ENCODE data around the gene NXF1. TPM values are rescaled to one million over a fixed set of nuclear protein-coding genes. Genes with fewer than 3 reads are reported as not detected.

Gene NXF1
- total and polyA plus RNA-seq, 2 of the 8 experiments (the other 6 are each of a cell fraction or from before 2014, with no cell fraction given) = 48.1 to 49.8 TPM

DNA sequence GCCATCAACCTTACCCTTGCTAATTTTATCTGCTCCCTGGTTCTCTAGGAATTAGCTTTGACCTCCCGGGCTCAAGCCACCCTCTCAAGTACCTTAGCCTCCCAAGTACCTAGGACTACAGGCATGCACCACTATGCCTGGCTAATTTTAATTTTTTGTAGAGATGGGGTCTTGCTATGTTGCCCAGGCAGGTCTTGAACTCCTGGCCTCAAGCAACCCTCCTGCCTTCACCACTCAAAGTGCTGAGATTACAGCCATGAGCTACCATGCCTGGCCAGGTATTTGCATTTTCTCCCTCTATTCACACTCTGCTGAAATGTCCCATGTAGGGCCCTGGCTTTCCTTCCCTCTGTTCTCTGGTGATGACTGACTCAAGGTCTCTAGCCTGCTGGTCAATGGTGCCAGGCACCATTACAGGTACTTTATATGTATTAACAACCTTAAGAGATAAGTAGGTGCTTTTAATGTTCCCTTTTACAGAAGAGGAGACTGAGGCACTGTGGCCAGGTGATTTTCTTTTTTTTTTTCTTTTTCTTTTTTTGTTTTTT, 42.6 kb upstream of the NXF1 start:
- POLR2A ChIA-PET (ENCODE audit: partially characterized antibody) = interaction anchor here (1.0 to 20.0 kb wide), 7 partner anchors 6 to 86 kb away, joined by 3 to 2104 read pairs (median 150); partner anchors contain the start of genes NXF1, POLR2G, SLC3A2 and STX5
- no peak for FAIRE-seq
- CTCF ChIA-PET (ENCODE audit: partially characterized antibody) = interaction anchor here (0.6 to 0.8 kb wide), 2 partner anchors 17 to 266 kb away, joined by 3 to 4 read pairs; no protein-coding TSS in a partner anchor
- TF ChIP-seq CBX5 (IDR thresholded peaks at IDR 0.05; ENCODE audit: low read depth, low read length) (no peak), POLR2AphosphoS5 (IDR thresholded peaks at IDR 0.05; ENCODE audit: low read depth, low read length) (peak; percentile 64), CTBP2 (IDR thresholded peaks at IDR 0.05; ENCODE audit: borderline replicate concordance, insufficient read depth, insufficient read length, low read length) (no peak), YY1 (IDR thresholded peaks at IDR 0.05; ENCODE audit: low read depth, low read length) (no peak), MAFK (IDR thresholded peaks at IDR 0.05; ENCODE audit: low read depth, low read length) (no peak), CREB1 (IDR thresholded peaks at IDR 0.05) (no peak), FOSL1 (IDR thresholded peaks at IDR 0.05; ENCODE audit: insufficient read depth, low read depth, low read length) (no peak), TEAD4 (IDR thresholded peaks at IDR 0.05; ENCODE audit: low read depth, low read length) (no peak), GABPA (IDR thresholded peaks at IDR 0.05; ENCODE audit: borderline replicate concordance, insufficient read depth, low read length) (no peak), HDAC6 (IDR thresholded peaks at IDR 0.05; ENCODE audit: low read depth, low read length) (no peak), NANOG (IDR thresholded peaks at IDR 0.05; ENCODE audit: insufficient read depth, low read depth, low read length, poor library complexity, severe bottlenecking) (no peak), SRF (IDR thresholded peaks at IDR 0.05; ENCODE audit: low read depth, low read length) (no peak), SIN3A (conservative IDR thresholded peaks at IDR 0.05 in 1 of 2, IDR thresholded peaks at IDR 0.05 in 1 of 2; ENCODE audit: low read depth in 1 of 2, low read length in 2 of 2) (no peak), RFX5 (IDR thresholded peaks at IDR 0.05; ENCODE audit: borderline replicate concordance, low read depth, low read length) (no peak)

More for the DNA sequence above, 42.6 kb upstream of the NXF1 start:
- Histone ChIP-seq H4K20me1 (replicated peaks in 1 of 2; ENCODE audit: control insufficient read depth in 1 of 2, insufficient read depth in 2 of 2, low read length in 2 of 2) (peaks cover 0 to 7% of the 10 kb centered on the region in 2 experiments), H3K27me3 (replicated peaks in 1 of 4; ENCODE audit: control insufficient read depth in 3 of 4, extremely low read depth in 1 of 4, insufficient read depth in 3 of 4, low read length in 3 of 4) (no peaks in the 10 kb centered on the region), H3K4me1 (replicated peaks in 1 of 4; ENCODE audit: control insufficient read depth in 3 of 4, insufficient read depth in 4 of 4, low read length in 3 of 4) (peaks cover 0 to 4% (median 0%) of the 10 kb centered on the region in 4 experiments; a peak in 1 of 7 replicates), H2BK15ac (ENCODE audit: low read length) (no peak overlapping the region), H2BK20ac (ENCODE audit: low read length) (no peak overlapping the region), H2BK12ac (ENCODE audit: low read depth, low read length) (no peak overlapping the region), H3K56ac (replicated peaks; ENCODE audit: insufficient read length, low read depth, low read length) (no peak overlapping the region), H3K79me2 (ENCODE audit: control insufficient read depth in 1 of 2, insufficient read depth in 2 of 2, low read length in 2 of 2) (peaks cover 0 to 5% of the 10 kb centered on the region in 2 experiments; a peak in 2 of 4 replicates), H3K9me3 (ENCODE audit: insufficient read depth in 2 of 2, low read depth in 1 of 2, low read length in 1 of 2) (no peaks in the 10 kb centered on the region), H3K23me2 (ENCODE audit: low read depth, low read length) (0 out of 2 replicates have a peak, but pooled peaks cover 1% of the 10 kb centered on the region), H2BK120ac (replicated peaks; ENCODE audit: low read depth, low read length) (no peak overlapping the region), H2AFZ (ENCODE audit: low read length) (no peak overlapping the region), H3K4me3 (ENCODE audit: extremely low read depth in 1 of 4, insufficient read depth in 2 of 4, low read depth in 3 of 4, low read length in 4 of 4) (no peak overlapping the region), H3K27ac (ENCODE audit: low read depth, low read length) (no peak overlapping the region), H4K91ac (replicated peaks; ENCODE audit: insufficient read length, low read length) (no peak overlapping the region), H3K4me2 (ENCODE audit: insufficient read depth in 1 of 2, low read depth in 2 of 2, low read length in 2 of 2) (no peak overlapping the region), H2AK5ac (ENCODE audit: low read depth, low read length) (no peak overlapping the region), H4K5ac (ENCODE audit: insufficient read length, low read depth, low read length) (no peak overlapping the region), H3K36me3 (ENCODE audit: control insufficient read depth in 2 of 4, insufficient read depth in 4 of 4, low read length in 3 of 4) (peaks cover 10 to 13% (median 13%) of the 10 kb centered on the region in 4 experiments), H3K79me1 (ENCODE audit: low read depth, low read length) (no peaks in the 10 kb centered on the region), H4K8ac (ENCODE audit: extremely low read depth, insufficient read depth, low read length) (no peak overlapping the region), H3K18ac (ENCODE audit: extremely low read depth, low read length) (no peak overlapping the region), H3K4ac (replicated peaks; ENCODE audit: insufficient read length, low read depth, low read length) (no peak overlapping the region), H3K9ac (replicated peaks in 1 of 4; ENCODE audit: extremely low read depth in 1 of 4, low read depth in 3 of 4, low read length in 3 of 4) (no peak overlapping the region), H3K23ac (ENCODE audit: insufficient read length) (no peak overlapping the region), H2BK5ac (ENCODE audit: low read depth, low read length) (no peak overlapping the region), H3K14ac (ENCODE audit: insufficient read length) (no peak overlapping the region)
- 84% methylated on average over 1 of the region's 1 CpG; no CpG with 5 or more reads in 1 of the 2 experiments for WGBS, 2 experiments (ENCODE audit: extremely low coverage in 1 of 2, insufficient coverage in 1 of 2, insufficient read length in 1 of 2, insufficient replicate concordance in 2 of 2, low coverage in 1 of 2, low lambda C conversion rate in 2 of 2, missing lambda C conversion rate in 1 of 2)
- DNase-seq (ENCODE audit: low read depth in 1 of 2, low spot score in 2 of 2) = no peak

Data from H1 (cell line).